GM12873 (cell line): Measurements from ENCODE around the gene TAS1R1.
A peak's percentile ranks its signal among the peaks of the same experiment; 100 is the strongest.

Source experiments
- TF ChIP-seq, protein P1 (sequence below): IDR thresholded peaks from 2 replicates; pipeline ENCODE4 v1.5.1; 2012; ENCODE audit warnings: low read depth, mild to moderate bottlenecking, moderate library complexity, low read length, control low read depth; ENCODE audit not compliant: insufficient read depth; ENCODE audit errors: missing control alignments

The TAS1R1 gene

DNA sequence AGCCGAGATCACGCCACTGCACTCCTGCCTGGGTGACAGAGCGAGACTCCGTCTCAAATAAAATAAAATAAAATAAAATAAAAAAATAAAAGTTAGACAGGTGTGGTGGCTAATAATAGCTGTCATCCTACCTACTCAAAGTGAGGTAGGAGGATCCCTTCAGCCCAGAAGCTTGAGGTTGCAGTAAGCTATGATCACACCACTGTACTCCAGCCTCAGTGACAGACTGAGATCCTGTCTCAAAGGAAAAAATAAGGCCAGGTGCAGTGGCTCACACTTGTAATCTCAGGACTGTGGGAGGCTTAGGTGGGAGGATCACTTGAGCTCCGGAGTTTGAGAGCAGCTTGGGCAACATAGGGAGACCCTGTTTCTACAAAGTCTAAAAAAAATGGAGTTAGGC lies 18.8 kb upstream of the TAS1R1 start:
- TF ChIP-seq, protein P1, sequence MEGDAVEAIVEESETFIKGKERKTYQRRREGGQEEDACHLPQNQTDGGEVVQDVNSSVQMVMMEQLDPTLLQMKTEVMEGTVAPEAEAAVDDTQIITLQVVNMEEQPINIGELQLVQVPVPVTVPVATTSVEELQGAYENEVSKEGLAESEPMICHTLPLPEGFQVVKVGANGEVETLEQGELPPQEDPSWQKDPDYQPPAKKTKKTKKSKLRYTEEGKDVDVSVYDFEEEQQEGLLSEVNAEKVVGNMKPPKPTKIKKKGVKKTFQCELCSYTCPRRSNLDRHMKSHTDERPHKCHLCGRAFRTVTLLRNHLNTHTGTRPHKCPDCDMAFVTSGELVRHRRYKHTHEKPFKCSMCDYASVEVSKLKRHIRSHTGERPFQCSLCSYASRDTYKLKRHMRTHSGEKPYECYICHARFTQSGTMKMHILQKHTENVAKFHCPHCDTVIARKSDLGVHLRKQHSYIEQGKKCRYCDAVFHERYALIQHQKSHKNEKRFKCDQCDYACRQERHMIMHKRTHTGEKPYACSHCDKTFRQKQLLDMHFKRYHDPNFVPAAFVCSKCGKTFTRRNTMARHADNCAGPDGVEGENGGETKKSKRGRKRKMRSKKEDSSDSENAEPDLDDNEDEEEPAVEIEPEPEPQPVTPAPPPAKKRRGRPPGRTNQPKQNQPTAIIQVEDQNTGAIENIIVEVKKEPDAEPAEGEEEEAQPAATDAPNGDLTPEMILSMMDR = no peak

GRCh38 chr1:6538956-6539355 lies 16.2 kb upstream of the TAS1R1 start:
- TF ChIP-seq, protein P1 = no peak

DNA sequence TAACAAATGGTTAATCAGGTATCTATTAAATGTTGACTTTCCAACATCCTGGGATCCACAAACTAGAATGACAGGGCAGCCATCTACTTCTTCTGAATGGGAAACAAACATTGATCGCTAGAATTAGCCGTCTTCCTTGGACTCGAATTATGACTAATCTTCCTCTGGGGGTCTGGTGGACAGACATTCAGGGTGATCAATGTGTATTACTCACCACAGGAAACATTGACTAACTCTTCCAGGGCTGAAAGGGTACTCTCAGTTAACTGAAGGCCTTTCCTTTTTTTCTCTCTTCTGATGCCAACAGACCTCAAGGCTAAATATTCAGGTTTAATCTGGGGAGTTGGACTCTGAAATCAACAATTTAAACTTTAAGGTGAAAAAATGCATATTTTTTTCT lies 10.3 kb upstream of the TAS1R1 start:
- TF ChIP-seq, protein P1 = no peak

DNA sequence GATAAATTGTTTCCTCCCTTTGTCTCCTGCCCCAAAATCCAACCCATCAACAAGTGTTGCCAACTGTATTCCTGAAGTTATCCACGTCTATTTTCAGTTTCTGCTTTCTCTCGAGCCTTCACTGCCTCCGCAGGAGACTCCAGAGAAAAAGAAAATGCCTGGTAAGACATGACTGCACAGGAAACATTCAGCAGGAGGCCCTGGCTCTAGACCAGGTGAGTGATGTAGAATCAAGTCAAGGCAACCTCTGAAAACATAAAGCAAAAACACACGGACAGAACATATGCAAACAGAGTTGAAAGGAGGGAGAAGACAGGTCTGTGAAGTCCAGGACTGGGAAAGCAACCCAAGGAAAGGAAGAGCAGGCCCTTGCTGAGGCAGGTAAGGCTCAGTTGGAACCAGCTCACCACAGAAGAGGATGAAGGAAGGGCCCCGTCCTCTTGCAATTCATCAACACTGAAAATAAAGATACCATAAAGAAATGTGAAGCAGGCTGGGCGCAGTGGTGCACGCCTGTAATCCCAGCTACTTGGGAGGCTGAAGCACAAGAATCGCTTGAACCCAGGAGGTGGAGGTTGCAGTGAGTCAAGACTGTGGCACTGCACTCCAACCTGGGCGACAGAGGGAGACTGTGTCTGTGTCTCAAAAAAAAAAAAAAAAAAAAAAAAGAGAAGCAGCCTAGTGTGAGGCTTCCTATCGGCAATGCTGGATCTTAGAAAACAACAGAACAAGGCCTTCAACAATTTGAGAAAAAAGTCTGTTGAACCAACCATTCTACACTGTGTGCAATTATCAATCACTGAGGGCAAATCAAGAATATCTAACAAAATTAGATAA lies 9.6 kb upstream of the TAS1R1 start:
- TF ChIP-seq, protein P1 = no peak

DNA sequence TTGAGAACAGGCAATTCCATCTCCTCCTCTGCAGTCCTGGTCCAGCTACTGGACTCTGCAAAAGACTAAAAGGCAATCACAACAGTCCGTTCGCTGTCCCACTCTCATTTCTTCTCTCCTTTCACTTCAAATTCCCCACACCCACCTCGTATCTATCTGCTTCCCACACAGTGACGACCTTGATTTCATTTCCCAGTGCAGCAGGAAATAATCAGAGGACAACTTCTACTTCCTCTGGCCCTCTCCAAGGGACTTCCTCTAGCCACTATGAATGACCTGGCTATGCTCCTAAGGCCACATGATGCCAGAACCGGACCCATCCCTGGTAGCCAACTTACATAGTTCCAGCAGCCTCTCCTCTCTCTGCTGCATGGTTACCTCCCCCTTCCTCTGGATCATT lies 8.8 kb upstream of the TAS1R1 start:
- TF ChIP-seq, protein P1 = no peak

- TF ChIP-seq, protein P1 = no peak
Measured at GRCh38 chr1:6547301-6547700, 7.8 kb upstream of the TAS1R1 start.

DNA sequence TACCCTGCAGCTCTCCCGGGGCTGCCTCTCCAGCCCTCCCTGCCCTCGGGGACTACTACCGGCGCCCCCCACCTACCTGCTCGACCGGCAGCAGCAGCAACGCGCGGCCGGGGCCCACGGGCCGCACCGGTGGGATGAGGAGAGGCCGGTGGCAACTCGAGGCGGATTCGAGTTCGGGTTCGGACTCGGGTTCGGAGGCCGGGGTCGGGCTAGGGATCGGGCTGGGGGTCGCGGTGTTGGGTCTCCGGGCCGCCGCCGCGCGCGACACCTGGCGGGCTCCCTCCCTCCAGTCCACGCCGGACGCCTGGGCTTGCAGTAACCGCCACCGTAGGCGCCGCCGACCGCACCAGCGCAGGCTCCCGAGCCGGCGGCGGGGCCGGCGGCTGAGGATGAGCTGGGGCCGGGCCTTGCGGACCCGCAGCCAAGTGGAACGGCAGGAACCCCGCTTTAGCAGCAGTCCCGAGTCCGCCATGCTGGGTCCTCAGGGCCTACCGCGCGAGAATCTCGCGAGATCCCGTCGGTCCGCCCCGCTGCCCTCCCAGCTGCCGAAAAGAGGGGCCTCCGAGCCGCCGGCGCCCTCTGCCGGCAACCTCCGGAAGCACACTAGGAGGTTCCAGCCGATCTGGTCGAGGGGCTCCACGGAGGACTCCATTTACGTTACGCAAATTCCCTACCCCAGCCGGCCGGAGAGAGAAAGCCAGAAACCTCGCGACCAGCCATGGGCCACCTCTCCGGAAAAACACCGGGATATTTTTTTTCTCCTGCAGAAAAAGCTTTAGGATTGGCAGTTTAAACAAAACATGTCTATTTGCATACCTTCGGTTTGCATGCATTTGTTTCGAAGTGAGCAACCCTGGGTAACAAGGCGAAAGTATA lies 838 bp upstream of the TAS1R1 start, which contains the start of gene NOL9:
TSS of gene NOL9 (minus strand) at position 483 of the 876 bp plus-strand sequence. CDS start at position 472, 11 bp downstream.
- TF ChIP-seq, protein P1 = peak; percentile 93
